ENCODE measurements around the gene ROBO1.

ROBO1 gene

GRCh38 chr3:78822726-78823125 is 945.1 kb downstream of the ROBO1 start:
- ChIA-PET CTCF (no interaction called here), POLR2A (ENCODE audit: low non-redundant PET) (no interaction called here)

GRCh38 chr3:78820542-78820941 is 947.3 kb downstream of the ROBO1 start:
- H3K27ac ChIP-seq, result no peak overlapping the region
- ChIA-PET CTCF (no interaction called here), POLR2A (ENCODE audit: low non-redundant PET) (no interaction called here)
- DNase-seq (ENCODE audit: low spot score), result no peak
- TF ChIP-seq CTCF (conservative IDR thresholded peaks at IDR 0.05; ENCODE audit: low read depth), result no peak

More at GRCh38 chr3:78822726-78823125, 945.1 kb downstream of the ROBO1 start:
- DNase-seq (ENCODE audit: low spot score), result no peak
- no peak overlapping the region for H3K27ac ChIP-seq
- TF ChIP-seq CTCF (conservative IDR thresholded peaks at IDR 0.05; ENCODE audit: low read depth), result no peak

GRCh38 chr3:78818161-78818985 is 949.4 kb downstream of the ROBO1 start:
- no peak overlapping the region for H3K27ac ChIP-seq
- TF ChIP-seq CTCF (conservative IDR thresholded peaks at IDR 0.05; ENCODE audit: low read depth), result no peak
- CTCF ChIA-PET, result no interaction called here
- POLR2A ChIA-PET (ENCODE audit: low non-redundant PET), result no interaction called here
- DNase-seq (ENCODE audit: low spot score), result no peak

GRCh38 chr3:78814893-78815562 is 952.8 kb downstream of the ROBO1 start:
- ChIA-PET CTCF (no interaction called here), POLR2A (ENCODE audit: low non-redundant PET) (no interaction called here)
- no peak for DNase-seq (ENCODE audit: low spot score)
- no peak overlapping the region for H3K27ac ChIP-seq
- no peak for TF ChIP-seq CTCF (conservative IDR thresholded peaks at IDR 0.05; ENCODE audit: low read depth)

GRCh38 chr3:78812166-78812565 is 955.6 kb downstream of the ROBO1 start:
- POLR2A ChIA-PET (ENCODE audit: low non-redundant PET), result no interaction called here
- CTCF ChIA-PET, result no interaction called here

DNA sequence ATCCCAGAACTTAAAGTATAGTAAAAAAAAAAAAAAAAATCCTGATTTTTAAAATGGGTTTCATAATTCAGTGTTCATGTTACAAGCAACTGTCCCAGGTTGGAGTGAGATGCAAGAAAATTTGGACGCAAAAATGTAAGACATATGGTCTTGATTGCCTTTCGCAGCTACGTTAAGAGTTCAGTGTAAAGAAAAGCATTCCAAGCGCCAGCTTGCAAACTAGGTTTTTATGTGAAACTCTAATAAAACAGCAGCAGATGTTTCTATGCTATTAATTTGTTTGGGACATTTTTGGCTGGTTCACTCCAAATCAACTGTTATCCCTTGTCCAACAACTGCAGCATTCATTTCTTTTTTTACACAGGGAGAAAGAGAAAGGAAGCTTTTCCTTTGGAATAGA is 957.8 kb downstream of the ROBO1 start:
- ChIA-PET POLR2A (ENCODE audit: low non-redundant PET) (no interaction called here), CTCF (interaction anchor here (0.5 kb wide), 1 partner anchor 98 kb away, joined by 3 read pairs; no protein-coding TSS in a partner anchor)
- TF ChIP-seq CTCF (conservative IDR thresholded peaks at IDR 0.05; ENCODE audit: low read depth), result no peak
- no peak overlapping the region for H3K27ac ChIP-seq
- DNase-seq (ENCODE audit: low spot score), result no peak

More at GRCh38 chr3:78812166-78812565, 955.6 kb downstream of the ROBO1 start:
- no peak for DNase-seq (ENCODE audit: low spot score)
- H3K27ac ChIP-seq, result no peak overlapping the region
- no peak for TF ChIP-seq CTCF (conservative IDR thresholded peaks at IDR 0.05; ENCODE audit: low read depth)

Measured in RWPE1 (cell line).